ENCODE measurements around the gene ITPR1. TPM values are rescaled to one million over a fixed set of nuclear protein-coding genes. Genes with fewer than 3 reads are reported as not detected.
A peak's percentile ranks its signal among the peaks of the same experiment; 100 is the strongest.

ITPR1 gene
- total RNA-seq, 1 donor from 2014 or later = 143 TPM

DNA sequence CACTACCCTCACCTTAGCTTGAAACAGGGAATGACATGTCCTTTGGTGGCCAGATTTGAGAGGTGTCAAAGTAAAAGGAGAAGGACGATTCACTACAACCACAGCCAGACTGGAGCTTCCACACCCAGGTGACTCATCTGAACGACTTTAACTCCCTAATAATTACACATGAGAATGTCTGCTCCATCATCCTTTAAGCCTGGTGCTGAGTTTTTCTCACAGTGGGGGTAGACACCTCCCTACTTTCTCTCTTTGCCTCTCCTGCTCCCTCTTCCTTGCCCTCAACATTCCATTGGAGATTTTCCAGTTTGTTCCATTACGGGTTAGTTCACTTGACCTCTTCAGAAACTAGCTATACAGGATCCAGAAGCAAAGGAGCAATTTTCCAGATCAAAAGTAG, 331.8 kb downstream of the ITPR1 start:
- Mint-ChIP-seq H3K36me3 (ENCODE audit: low read depth) (peaks cover 82% of the 10 kb centered on the region), H3K9me3 (no peaks in the 10 kb centered on the region), H3K27ac (no peak overlapping the region), H3K4me3 (no peak overlapping the region), H3K4me1 (peaks cover 77% of the 10 kb centered on the region), H3K27me3 (no peaks in the 10 kb centered on the region)
- POLR2A ChIA-PET = interaction anchor here (2.0 to 3.2 kb wide), 2 partner anchors 25 to 187 kb away, joined by 5 to 15 read pairs; no protein-coding TSS in a partner anchor
- CTCF ChIA-PET = interaction anchor here (1.3 kb wide), 1 partner anchor 113 kb away, joined by 4 read pairs; no protein-coding TSS in a partner anchor
- DNase-seq (no peak), ATAC-seq (ENCODE audit: low read depth) (no peak)
- intact Hi-C loops (cut with micrococcal nuclease) = loop anchor here (5.0 kb wide), 1 partner anchor 113 kb away; no protein-coding TSS in a partner anchor
- TF ChIP-seq, protein P1, sequence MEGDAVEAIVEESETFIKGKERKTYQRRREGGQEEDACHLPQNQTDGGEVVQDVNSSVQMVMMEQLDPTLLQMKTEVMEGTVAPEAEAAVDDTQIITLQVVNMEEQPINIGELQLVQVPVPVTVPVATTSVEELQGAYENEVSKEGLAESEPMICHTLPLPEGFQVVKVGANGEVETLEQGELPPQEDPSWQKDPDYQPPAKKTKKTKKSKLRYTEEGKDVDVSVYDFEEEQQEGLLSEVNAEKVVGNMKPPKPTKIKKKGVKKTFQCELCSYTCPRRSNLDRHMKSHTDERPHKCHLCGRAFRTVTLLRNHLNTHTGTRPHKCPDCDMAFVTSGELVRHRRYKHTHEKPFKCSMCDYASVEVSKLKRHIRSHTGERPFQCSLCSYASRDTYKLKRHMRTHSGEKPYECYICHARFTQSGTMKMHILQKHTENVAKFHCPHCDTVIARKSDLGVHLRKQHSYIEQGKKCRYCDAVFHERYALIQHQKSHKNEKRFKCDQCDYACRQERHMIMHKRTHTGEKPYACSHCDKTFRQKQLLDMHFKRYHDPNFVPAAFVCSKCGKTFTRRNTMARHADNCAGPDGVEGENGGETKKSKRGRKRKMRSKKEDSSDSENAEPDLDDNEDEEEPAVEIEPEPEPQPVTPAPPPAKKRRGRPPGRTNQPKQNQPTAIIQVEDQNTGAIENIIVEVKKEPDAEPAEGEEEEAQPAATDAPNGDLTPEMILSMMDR (IDR thresholded peaks at IDR 0.05) = no peak

- ATAC-seq (ENCODE audit: low read depth) = peak; percentile 23
- POLR2A ChIA-PET = interaction anchor here (0.8 to 3.2 kb wide), 4 partner anchors 25 to 187 kb away, joined by 3 to 15 read pairs (median 6); no protein-coding TSS in a partner anchor
- DNase-seq = no peak
Measured at GRCh38 chr3:4825436-4826236, 332.5 kb downstream of the ITPR1 start.

GRCh38 chr3:4826237-4827100, 333.3 kb downstream of the ITPR1 start:
- POLR2A ChIA-PET = interaction anchor here (0.6 to 3.2 kb wide), 5 partner anchors 14 to 230 kb away, joined by 5 to 15 read pairs (median 6); partner anchors contain the start of gene BHLHE40

More at GRCh38 chr3:4825436-4826236, 332.5 kb downstream of the ITPR1 start:
- H3K27me3 Mint-ChIP-seq = no peaks in the 10 kb centered on the region
- H3K4me3 Mint-ChIP-seq = peak overlapping the region; percentile 16
- TF ChIP-seq, protein P1 (IDR thresholded peaks at IDR 0.05) = no peak
- intact Hi-C loops (cut with micrococcal nuclease) = no loop called here
- H3K27ac Mint-ChIP-seq = peak overlapping the region; percentile 14
- no peaks in the 10 kb centered on the region for H3K9me3 Mint-ChIP-seq
- peaks cover 82% of the 10 kb centered on the region for H3K4me1 Mint-ChIP-seq
- H3K36me3 Mint-ChIP-seq (ENCODE audit: low read depth) = peaks cover 76% of the 10 kb centered on the region
- CTCF ChIA-PET = interaction anchor here (1.0 to 1.8 kb wide), 3 partner anchors 114 to 232 kb away, joined by 3 to 4 read pairs (median 4); no protein-coding TSS in a partner anchor

GRCh38 chr3:4827767-4828166, 334.6 kb downstream of the ITPR1 start:
- peaks cover 85% of the 10 kb centered on the region for H3K4me1 Mint-ChIP-seq
- TF ChIP-seq, protein P1 (IDR thresholded peaks at IDR 0.05) = no peak
- POLR2A ChIA-PET = no interaction called here
- peaks cover 61% of the 10 kb centered on the region for H3K36me3 Mint-ChIP-seq (ENCODE audit: low read depth)
- no peaks in the 10 kb centered on the region for H3K27me3 Mint-ChIP-seq
- CTCF ChIA-PET = interaction anchor here (1.2 to 4.5 kb wide), 4 partner anchors 11 to 152 kb away, joined by 4 to 22 read pairs (median 4); partner anchors contain the start of gene BHLHE40
- H3K27ac Mint-ChIP-seq = no peak overlapping the region
- no peak for DNase-seq
- no peaks in the 10 kb centered on the region for H3K9me3 Mint-ChIP-seq
- H3K4me3 Mint-ChIP-seq = no peak overlapping the region
- no peak for ATAC-seq (ENCODE audit: low read depth)
- intact Hi-C loops (cut with micrococcal nuclease) = no loop called here

More at GRCh38 chr3:4826237-4827100, 333.3 kb downstream of the ITPR1 start:
- no peaks in the 10 kb centered on the region for H3K9me3 Mint-ChIP-seq
- H3K36me3 Mint-ChIP-seq (ENCODE audit: low read depth) = peaks cover 72% of the 10 kb centered on the region
- ATAC-seq (ENCODE audit: low read depth) (peak; percentile 53), DNase-seq (no peak)
- intact Hi-C loops (cut with micrococcal nuclease) = no loop called here
- CTCF ChIA-PET = interaction anchor here (1.0 to 4.5 kb wide), 4 partner anchors 10 to 231 kb away, joined by 3 to 22 read pairs (median 4); partner anchors contain the start of gene BHLHE40
- H3K4me1 Mint-ChIP-seq = peaks cover 85% of the 10 kb centered on the region
- H3K4me3 Mint-ChIP-seq = peak overlapping the region; percentile 59
- TF ChIP-seq, protein P1 (IDR thresholded peaks at IDR 0.05) = no peak
- H3K27me3 Mint-ChIP-seq = no peaks in the 10 kb centered on the region
- H3K27ac Mint-ChIP-seq = peak overlapping the region; percentile 3

All from activated B cell treated with CpG ODN at 0.5 μM for 24 hours (primary cell).